GM23248 (cell line): ENCODE results near the gene TTLL4.

Experiments
- EZH2 ChIP-seq: fragments of 200-600 bp; sonication (generic); IDR thresholded peaks from 2 replicates; pipeline ENCODE4 v1.6.1; 2018; ENCODE audit warnings: antibody characterized with exemption, mild to moderate bottlenecking; ENCODE audit not compliant: insufficient read depth, poor library complexity, severe bottlenecking
- EZH2phosphoT487 ChIP-seq: fragments of 200-600 bp; sonication (generic); IDR thresholded peaks from 2 replicates; pipeline ENCODE4 v1.6.1; 2018; ENCODE audit warnings: antibody characterized with exemption, moderate library complexity, mild to moderate bottlenecking, low read depth; ENCODE audit not compliant: insufficient read depth

DNA sequence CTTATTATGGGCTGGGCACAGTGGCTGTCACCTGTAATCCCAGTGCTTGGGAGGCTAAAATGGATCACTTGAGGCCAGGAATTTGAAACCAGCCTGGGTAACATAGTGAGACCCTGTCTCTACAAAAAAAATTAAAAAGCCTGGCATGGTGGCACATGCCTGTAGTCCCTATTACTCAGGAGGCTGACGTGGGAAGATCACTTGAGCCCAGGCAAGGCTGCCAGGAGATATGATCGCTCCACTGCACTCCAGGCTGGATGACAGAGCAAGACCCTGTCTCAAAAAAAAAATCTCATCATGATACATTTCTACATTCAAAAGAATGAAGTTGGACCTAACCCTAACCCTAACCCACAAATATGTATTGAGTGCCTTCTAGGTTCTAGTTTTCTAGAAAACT, 51.2 kb downstream of the TTLL4 start:
- TF ChIP-seq EZH2 (no peak), EZH2phosphoT487 (no peak)
